Naive thymus-derived CD8-positive, alpha-beta T cell (primary cell): ENCODE measurements around the gene NLRC5. TPM values are rescaled to one million over a fixed set of nuclear protein-coding genes. Genes with fewer than 3 reads are reported as not detected.

Source experiments
- ATAC-seq, 2 donors: fragments of 150-1000 bp; cut with Tn5 transposase in 1 of 2; sonication (Bioruptor Pico), chemical (Tn5 transposase) in 1 of 2; 1 replicate in 1 of 2; 2 replicates in 1 of 2; pipeline ENCODE4 v1.10.0; 2021; ENCODE audit warnings: mild to moderate bottlenecking in 2 of 2, moderate library complexity in 2 of 2
- POLR2A ChIA-PET: fragments of 350-600 bp; sonication (Branson Sonifier 250); formaldehyde crosslinking; loops from one replicate; lab custom pipeline; 2021; ENCODE audit warnings: antibody characterized with exemption; lab: Charles Lee
- DNase-seq, 10 donors: peaks; one replicate each; pipeline versions ENCODE4 v3.0.0 to v3.0.0-alpha.2; 2020 to 2022
- H3K27ac Mint-ChIP-seq, 10 donors: one replicate each; pipeline ENCODE4 v1.8.0; 2020 to 2022; ENCODE audit warnings: mild to moderate bottlenecking in 10 of 10, mixed read lengths in 10 of 10, moderate library complexity in 4 of 10, inconsistent platforms in 1 of 10
- H3K27me3 Mint-ChIP-seq, 5 donors: one replicate each; pipeline ENCODE4 v1.8.0; 2021 to 2022; ENCODE audit warnings: mixed read lengths in 5 of 5
- H3K36me3 Mint-ChIP-seq, 3 donors: one replicate each; pipeline ENCODE4 v1.8.0; 2020 to 2022; ENCODE audit warnings: mixed read lengths in 3 of 3, mild to moderate bottlenecking in 2 of 3, inconsistent platforms in 1 of 3
- H3K4me1 Mint-ChIP-seq, 4 donors: one replicate each; pipeline ENCODE4 v1.8.0; 2021 to 2022; ENCODE audit warnings: mixed read lengths in 4 of 4
- H3K4me3 Mint-ChIP-seq, 10 donors: one replicate each; pipeline ENCODE4 v1.8.0; 2020 to 2022; ENCODE audit warnings: mild to moderate bottlenecking in 10 of 10, mixed read lengths in 10 of 10, moderate library complexity in 6 of 10, inconsistent platforms in 1 of 10
- H3K9me3 Mint-ChIP-seq, 9 donors: one replicate each; pipeline ENCODE4 v1.8.0; 2020 to 2022; ENCODE audit warnings: mixed read lengths in 9 of 9, mild to moderate bottlenecking in 3 of 9, inconsistent platforms in 1 of 9, moderate library complexity in 1 of 9
- polyA plus RNA-seq, 3 donors: library from polyadenylated mRNA; unstranded; fragments of 300-500 nt; fragmentation: Illumina TruSeq; gene quantifications; one replicate each; pipeline ENCODE4 v1.2.3, GENCODE V29; 2021
- total RNA-seq, 8 experiments: library from RNA in 2 of 8; stranded (reverse) in 2 of 8; gene quantifications; one replicate each; pipeline ENCODE4 v1.2.3 and lab custom pipeline; 2021 to 2026

NLRC5 gene
- total and polyA plus RNA-seq, 5 experiments from 2014 or later: 70.4 to 488 (median 137) TPM

DNA sequence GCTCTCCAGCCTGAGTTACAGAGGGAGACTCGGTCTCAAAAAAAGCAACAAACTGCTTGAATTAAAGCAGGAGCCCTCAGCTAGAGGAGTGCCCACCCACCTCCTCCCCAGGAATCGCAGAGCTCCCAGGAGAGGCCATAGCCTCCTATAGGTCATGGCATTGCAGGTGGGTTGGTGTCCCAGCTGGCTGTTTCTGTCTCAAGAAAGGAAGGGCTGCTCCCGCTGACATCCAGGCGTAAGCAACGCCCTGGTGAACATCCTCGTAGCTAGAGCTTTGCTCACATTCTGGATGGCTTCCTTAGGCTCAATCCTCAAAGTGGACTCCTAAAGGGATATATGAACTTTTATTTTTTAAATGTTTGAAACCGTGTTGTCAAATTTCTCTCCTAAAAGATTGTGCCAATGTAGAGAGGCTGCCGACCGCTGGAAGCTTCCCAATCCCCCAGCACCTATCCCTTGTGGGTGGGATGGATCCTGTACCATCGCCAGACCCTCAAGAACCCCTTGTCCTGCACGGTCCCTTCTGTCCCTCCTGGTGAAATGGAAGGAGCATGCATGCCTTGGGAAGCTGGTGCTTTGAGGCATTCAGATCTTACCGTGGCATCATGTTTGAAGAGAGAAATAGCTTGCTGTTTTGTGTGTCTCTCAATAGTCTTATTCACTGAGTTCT, 5.9 kb downstream of the NLRC5 start:
- H3K4me1 Mint-ChIP-seq: peaks cover 47 to 93% (median 87%) of the 10 kb centered on the region in 4 donors
- POLR2A ChIA-PET: interaction anchor here (0.6 to 2.9 kb wide), 19 partner anchors 8 to 271 kb away, joined by 3 to 27 read pairs (median 5); no protein-coding TSS in a partner anchor
- ATAC-seq: no peak
- H3K27ac Mint-ChIP-seq: peak overlapping the region; percentile 86 to 98 (median 96)
- H3K9me3 Mint-ChIP-seq: no peaks in the 10 kb centered on the region
- DNase-seq: no peak
- H3K27me3 Mint-ChIP-seq: no peaks in the 10 kb centered on the region
- H3K36me3 Mint-ChIP-seq: peaks cover 8 to 53% (median 34%) of the 10 kb centered on the region in 3 donors
- peak overlapping the region; percentile 76 to 100 (median 87) for H3K4me3 Mint-ChIP-seq

- ATAC-seq: no peak
- no peaks in the 10 kb centered on the region for H3K27me3 Mint-ChIP-seq
- H3K27ac Mint-ChIP-seq: peak overlapping the region; percentile 84 to 98 (median 96)
Measured at GRCh38 chr16:56997264-56997663, 7.9 kb downstream of the NLRC5 start.

GRCh38 chr16:56997931-56998330, 8.6 kb downstream of the NLRC5 start:
- peak overlapping the region in 9 of 10 donors; percentile 11 to 100 (median 74) for H3K4me3 Mint-ChIP-seq
- H3K27ac Mint-ChIP-seq: peak overlapping the region; percentile 84 to 98 (median 96)
- ATAC-seq (peak in 1 of 2 donors; percentile 10), DNase-seq (no peak)
- H3K4me1 Mint-ChIP-seq: peaks cover 46 to 97% (median 95%) of the 10 kb centered on the region in 4 donors
- H3K9me3 Mint-ChIP-seq: no peaks in the 10 kb centered on the region
- no peaks in the 10 kb centered on the region for H3K27me3 Mint-ChIP-seq
- H3K36me3 Mint-ChIP-seq: peaks cover 5 to 49% (median 25%) of the 10 kb centered on the region in 3 donors
- POLR2A ChIA-PET: interaction anchor here (0.7 to 9.9 kb wide), 10 partner anchors 12 to 1124 kb away, joined by 3 to 127 read pairs (median 5); partner anchors contain the start of gene NLRC5

More at GRCh38 chr16:56997264-56997663, 7.9 kb downstream of the NLRC5 start:
- peaks cover 7 to 47% (median 25%) of the 10 kb centered on the region in 3 donors for H3K36me3 Mint-ChIP-seq
- H3K4me1 Mint-ChIP-seq: peaks cover 45 to 96% (median 93%) of the 10 kb centered on the region in 4 donors
- no peak for DNase-seq
- POLR2A ChIA-PET: interaction anchor here (0.9 to 9.9 kb wide), 5 partner anchors 10 to 63 kb away, joined by 3 to 127 read pairs (median 10); partner anchors contain the start of gene NLRC5
- no peaks in the 10 kb centered on the region for H3K9me3 Mint-ChIP-seq
- H3K4me3 Mint-ChIP-seq: peak overlapping the region in 9 of 10 donors; percentile 9 to 100 (median 74)

GRCh38 chr16:56998352-56998751, 9.0 kb downstream of the NLRC5 start:
- H3K36me3 Mint-ChIP-seq: peaks cover 1 to 48% (median 21%) of the 10 kb centered on the region in 3 donors
- no peaks in the 10 kb centered on the region for H3K9me3 Mint-ChIP-seq

DNA sequence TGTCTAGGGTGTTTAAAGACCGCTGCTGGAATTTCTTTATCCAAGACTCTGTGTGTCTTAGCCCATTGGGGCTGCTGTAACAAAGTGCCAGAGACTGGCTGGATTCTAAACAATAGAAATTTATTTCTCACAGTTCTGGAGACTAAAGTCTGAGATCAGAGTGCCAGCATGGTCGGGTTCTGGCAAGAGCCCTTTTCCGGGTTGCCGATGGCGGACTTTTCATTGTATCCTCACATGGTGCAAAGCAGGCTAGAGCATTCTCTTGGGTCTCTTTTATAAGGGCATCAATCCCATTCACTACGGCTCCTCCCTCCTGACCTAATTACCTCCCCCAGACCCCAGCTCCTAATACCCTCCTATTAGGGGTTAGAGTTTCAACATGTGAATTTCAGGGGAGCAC, 9.5 kb downstream of the NLRC5 start:
- POLR2A ChIA-PET: interaction anchor here (1.0 to 9.9 kb wide), 14 partner anchors 11 to 43 kb away, joined by 3 to 127 read pairs (median 6); partner anchors contain the start of gene NLRC5
- peaks cover 47 to 97% (median 95%) of the 10 kb centered on the region in 4 donors for H3K4me1 Mint-ChIP-seq
- H3K27me3 Mint-ChIP-seq: no peaks in the 10 kb centered on the region
- peak overlapping the region; percentile 90 to 98 (median 96) for H3K27ac Mint-ChIP-seq
- H3K4me3 Mint-ChIP-seq: peak overlapping the region; percentile 59 to 100 (median 75)
- ATAC-seq (no peak), DNase-seq (no peak)
- H3K36me3 Mint-ChIP-seq: peaks cover 0 to 48% (median 19%) of the 10 kb centered on the region in 3 donors
- H3K9me3 Mint-ChIP-seq: no peaks in the 10 kb centered on the region

More at GRCh38 chr16:56998352-56998751, 9.0 kb downstream of the NLRC5 start:
- ATAC-seq (no peak), DNase-seq (no peak)
- H3K27me3 Mint-ChIP-seq: no peaks in the 10 kb centered on the region
- peak overlapping the region in 8 of 10 donors; percentile 66 to 100 (median 75) for H3K4me3 Mint-ChIP-seq
- peak overlapping the region; percentile 84 to 98 (median 96) for H3K27ac Mint-ChIP-seq
- peaks cover 43 to 97% (median 95%) of the 10 kb centered on the region in 4 donors for H3K4me1 Mint-ChIP-seq
- POLR2A ChIA-PET: interaction anchor here (0.7 to 9.9 kb wide), 12 partner anchors 12 to 1123 kb away, joined by 3 to 127 read pairs (median 4); partner anchors contain the start of gene NLRC5

DNA sequence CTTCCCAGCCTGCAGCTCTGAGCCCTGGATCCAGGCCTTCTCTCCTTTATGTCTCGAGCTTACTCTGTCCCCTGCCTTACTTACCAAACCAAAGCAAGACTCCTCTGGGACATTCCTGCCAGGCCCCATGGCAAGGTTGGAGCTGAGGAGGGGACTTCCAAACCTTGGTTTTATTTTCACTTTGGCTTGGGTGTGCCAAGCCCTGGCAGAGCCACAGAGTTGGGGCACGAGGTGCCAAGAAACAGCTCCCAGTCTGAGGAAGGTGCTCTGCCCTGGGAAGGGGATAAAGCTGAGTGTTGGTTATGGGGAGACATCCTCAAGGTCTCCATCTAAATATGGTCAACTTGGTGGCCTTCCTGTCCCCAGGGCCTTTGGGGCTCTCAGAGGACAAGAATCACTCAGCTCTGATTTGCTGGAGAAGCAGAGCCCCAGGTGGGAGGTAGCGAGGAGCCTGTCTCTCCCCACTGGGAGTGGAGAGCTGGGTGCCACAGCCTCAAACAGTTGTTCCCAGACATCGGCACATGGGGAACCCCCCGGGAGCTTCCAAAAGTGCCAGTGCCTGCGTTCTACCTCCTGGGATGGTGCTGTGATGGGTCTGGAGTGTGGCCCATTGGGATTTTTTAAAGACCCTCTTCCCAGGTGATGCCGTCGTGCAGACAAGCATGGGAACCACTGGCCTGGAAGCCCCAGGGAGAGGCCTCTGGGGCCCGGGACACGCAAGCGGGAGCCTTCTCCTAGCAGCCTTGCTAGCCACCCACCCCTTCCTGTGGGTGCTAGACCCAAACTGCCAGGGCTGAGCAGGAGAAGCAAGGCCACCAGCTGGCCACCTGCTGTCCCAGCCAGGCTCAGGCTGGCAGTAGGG, 10.3 kb downstream of the NLRC5 start:
- peak in 5 of 10 donors; percentile 33 to 59 (median 39) for DNase-seq
- H3K27me3 Mint-ChIP-seq: no peaks in the 10 kb centered on the region
- H3K36me3 Mint-ChIP-seq: peaks cover 0 to 47% (median 25%) of the 10 kb centered on the region in 3 donors
- POLR2A ChIA-PET: interaction anchor here (0.5 to 9.9 kb wide), 15 partner anchors 8 to 61 kb away, joined by 3 to 127 read pairs (median 5); partner anchors contain the start of gene NLRC5
- no peaks in the 10 kb centered on the region for H3K9me3 Mint-ChIP-seq
- peak; percentile 58 to 73 for ATAC-seq
- peak overlapping the region; percentile 90 to 98 (median 96) for H3K27ac Mint-ChIP-seq
- H3K4me1 Mint-ChIP-seq: peaks cover 44 to 97% (median 95%) of the 10 kb centered on the region in 4 donors
- peak overlapping the region; percentile 59 to 100 (median 77) for H3K4me3 Mint-ChIP-seq

DNA sequence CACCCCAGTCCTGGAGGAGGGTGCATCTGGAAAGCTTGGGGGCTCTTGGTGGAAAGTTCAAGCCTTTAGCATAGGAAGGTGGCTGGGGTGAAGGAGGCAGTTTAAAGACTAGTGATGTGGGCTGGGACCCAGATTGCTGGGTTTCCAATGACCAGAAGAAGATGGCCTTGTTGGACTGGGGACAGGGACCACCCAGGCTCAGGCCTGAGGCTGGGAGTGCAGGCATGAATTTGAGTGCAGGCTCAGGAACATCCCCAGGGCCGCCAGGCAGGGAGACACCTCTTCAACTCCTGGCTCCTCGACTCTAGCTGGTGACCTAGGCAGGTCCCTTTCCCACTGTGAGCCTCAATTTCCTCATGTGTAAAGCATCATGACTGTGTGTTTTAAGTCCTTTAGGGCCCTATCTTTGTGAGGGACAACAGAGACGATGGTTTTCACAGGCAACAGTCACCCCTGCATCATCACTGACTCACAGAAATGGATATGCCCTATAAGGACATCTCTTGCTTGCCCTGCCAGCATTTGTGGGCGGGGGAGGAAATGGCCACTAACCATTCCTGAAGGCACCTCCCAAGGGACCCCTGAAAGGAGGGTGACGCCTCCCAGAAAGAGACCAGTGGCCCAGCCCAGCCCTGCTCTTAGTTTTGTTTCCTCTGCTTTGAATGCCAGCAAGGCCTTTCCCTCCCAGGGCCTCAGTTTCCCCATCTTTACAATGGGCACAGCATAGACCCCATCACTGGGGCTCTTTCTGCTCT, 11.1 kb downstream of the NLRC5 start:
- H3K4me3 Mint-ChIP-seq: peak overlapping the region; percentile 59 to 100 (median 77)
- H3K9me3 Mint-ChIP-seq: no peaks in the 10 kb centered on the region
- no peaks in the 10 kb centered on the region for H3K27me3 Mint-ChIP-seq
- no peak for DNase-seq
- peaks cover 0 to 53% (median 31%) of the 10 kb centered on the region in 3 donors for H3K36me3 Mint-ChIP-seq
- H3K4me1 Mint-ChIP-seq: peaks cover 47 to 97% (median 95%) of the 10 kb centered on the region in 4 donors
- POLR2A ChIA-PET: interaction anchor here (0.7 to 9.9 kb wide), 9 partner anchors 9 to 60 kb away, joined by 3 to 127 read pairs (median 6); partner anchors contain the start of gene NLRC5
- ATAC-seq: peak; percentile 25 to 26
- peak overlapping the region; percentile 90 to 98 (median 96) for H3K27ac Mint-ChIP-seq

DNA sequence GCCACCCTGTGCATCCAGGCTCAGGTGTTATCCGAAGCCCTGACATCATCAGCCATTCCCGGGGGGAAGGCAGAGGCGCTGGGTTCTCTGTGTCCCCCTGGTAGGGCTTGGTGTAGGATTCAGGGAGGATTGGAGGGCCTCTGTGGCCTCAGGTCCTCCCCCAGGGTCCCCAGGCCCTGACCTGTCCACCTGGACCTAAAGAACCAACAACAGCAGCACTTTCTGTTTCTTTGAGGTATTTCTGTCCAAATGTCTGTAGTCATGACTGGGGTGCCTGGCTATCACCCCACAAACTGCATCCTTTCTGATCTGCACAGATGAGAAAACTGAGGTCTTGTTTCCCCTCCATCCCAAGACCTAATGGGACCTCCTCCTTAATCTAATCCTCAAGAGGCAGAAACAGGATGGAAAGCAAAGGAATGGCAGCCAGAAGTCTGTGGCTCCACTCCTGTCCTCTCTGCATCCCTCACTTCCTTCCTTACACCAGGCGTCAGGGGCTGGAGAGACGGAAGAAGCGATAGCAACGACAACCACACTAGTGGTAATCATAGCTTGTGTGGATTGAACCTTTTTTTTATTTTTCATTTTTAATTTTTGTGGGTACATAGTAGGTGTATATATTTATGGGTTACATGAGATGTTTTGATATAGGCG, 11.8 kb downstream of the NLRC5 start:
- H3K36me3 Mint-ChIP-seq: peaks cover 0 to 56% (median 30%) of the 10 kb centered on the region in 3 donors
- H3K27ac Mint-ChIP-seq: peak overlapping the region; percentile 90 to 98 (median 96)
- H3K27me3 Mint-ChIP-seq: no peaks in the 10 kb centered on the region
- DNase-seq (no peak), ATAC-seq (no peak)
- H3K4me3 Mint-ChIP-seq: peak overlapping the region; percentile 47 to 100 (median 78)
- peaks cover 44 to 97% (median 94%) of the 10 kb centered on the region in 4 donors for H3K4me1 Mint-ChIP-seq
- H3K9me3 Mint-ChIP-seq: no peaks in the 10 kb centered on the region
- POLR2A ChIA-PET: interaction anchor here (0.6 to 9.9 kb wide), 4 partner anchors 10 to 40 kb away, joined by 3 to 127 read pairs (median 7); partner anchors contain the start of gene NLRC5

DNA sequence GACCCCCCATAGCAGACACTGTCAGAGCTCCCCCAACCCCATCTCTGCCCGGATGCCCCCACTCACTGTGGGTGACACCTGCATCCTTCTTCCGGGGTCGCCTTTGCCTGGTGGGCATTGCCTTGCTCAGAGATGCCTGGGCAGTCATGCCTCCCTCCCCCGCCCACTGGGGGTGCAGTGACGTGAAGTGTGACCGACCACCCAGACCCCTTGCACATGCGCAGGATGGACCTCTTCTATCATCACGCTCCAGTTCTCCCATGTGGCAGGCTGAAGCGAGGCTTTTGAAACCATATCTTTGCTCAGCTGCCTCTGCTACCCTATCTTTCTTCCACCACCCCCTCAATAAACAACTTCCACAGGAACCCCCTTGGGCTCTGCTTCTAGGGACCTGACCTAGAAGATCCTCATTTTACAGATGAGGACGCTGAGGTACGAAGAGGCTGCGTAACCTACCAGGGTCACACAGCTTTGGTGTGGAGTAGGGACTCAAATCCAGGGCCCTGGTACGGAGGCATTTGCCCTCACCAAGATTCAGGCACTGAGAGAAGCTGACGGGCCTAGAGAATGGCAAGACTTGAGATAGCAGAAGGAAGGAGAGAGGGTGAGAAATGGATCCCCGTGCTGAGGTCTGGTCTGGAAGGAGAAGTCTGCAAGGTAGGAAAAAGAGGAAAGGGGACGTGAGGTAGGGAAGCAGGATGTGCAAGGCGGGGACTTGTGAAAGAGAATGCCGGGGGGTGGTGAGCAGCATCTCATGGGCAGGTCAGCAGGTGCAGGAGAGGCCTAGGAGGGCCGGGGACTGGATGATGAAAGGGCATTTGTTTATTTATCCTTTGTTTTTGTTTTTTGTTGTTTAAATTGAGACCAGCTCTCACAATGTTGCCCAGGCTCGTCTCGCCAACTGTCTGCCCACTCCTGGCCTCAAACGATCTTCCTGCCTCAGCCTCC, 14.4 kb downstream of the NLRC5 start:
- no peaks in the 10 kb centered on the region for H3K27me3 Mint-ChIP-seq
- H3K4me3 Mint-ChIP-seq: peak overlapping the region; percentile 31 to 93 (median 75)
- no peak for DNase-seq
- POLR2A ChIA-PET: interaction anchor here (0.9 to 15.8 kb wide), 11 partner anchors 8 to 37 kb away, joined by 3 to 162 read pairs (median 9); partner anchors contain the start of gene NLRC5
- H3K36me3 Mint-ChIP-seq: peaks cover 0 to 50% (median 26%) of the 10 kb centered on the region in 3 donors
- peak overlapping the region; percentile 85 to 98 (median 94) for H3K27ac Mint-ChIP-seq
- ATAC-seq: no peak
- H3K9me3 Mint-ChIP-seq: no peaks in the 10 kb centered on the region
- peaks cover 34 to 93% (median 83%) of the 10 kb centered on the region in 4 donors for H3K4me1 Mint-ChIP-seq
